PC-9 (cell line): ENCODE measurements around the gene CDC37. TPM values are rescaled to one million over a fixed set of nuclear protein-coding genes. Genes with fewer than 3 reads are reported as not detected.

Experiments used
- BruUV-seq: library from RNA; stranded (reverse); fragments of 400-500 nt; replicated peaks from 2 replicates; lab custom pipeline; 2021; lab: Mats Ljungman, UMichigan
- CTCF ChIA-PET: fragments of 300-600 bp; sonication (Branson Sonifier 250); formaldehyde crosslinking; loops from one replicate; lab custom pipeline; 2022; ENCODE audit warnings: antibody characterized with exemption; lab: Charles Lee
- POLR2A ChIA-PET: fragments of 300-600 bp; sonication (Branson Sonifier 250); formaldehyde crosslinking; loops from one replicate; lab custom pipeline; 2022; ENCODE audit warnings: antibody characterized with exemption; ENCODE audit not compliant: unreplicated experiment; lab: Charles Lee
- DNase-seq, 2 experiments: peaks; one replicate each; pipeline versions ENCODE4 v3.0.0 to v3.0.0-alpha.2; 2015 to 2022; ENCODE audit warnings: mixed read lengths in 1 of 2
- H2AFZ ChIP-seq: fragments of 200-600 bp; sonication (generic); 2 replicates; pipeline ENCODE4 v1.8.1; 2017; ENCODE audit warnings: antibody characterized with exemption
- H3F3A ChIP-seq: fragments of 200-600 bp; sonication (generic); 2 replicates; pipeline ENCODE4 v1.8.1; 2017; ENCODE audit warnings: antibody characterized with exemption, mild to moderate bottlenecking, low read depth; ENCODE audit not compliant: insufficient read depth
- H3K27ac ChIP-seq: fragments of 200-600 bp; sonication (generic); 2 replicates; pipeline ENCODE4 v1.6.1; 2016; ENCODE audit warnings: mixed run types
- H3K27me3 ChIP-seq: fragments of 200-600 bp; sonication (generic); 2 replicates; pipeline ENCODE4 v1.6.1; 2016; ENCODE audit warnings: low read depth, mixed run types; ENCODE audit not compliant: insufficient read depth
- H3K36me3 ChIP-seq: fragments of 200-600 bp; sonication (generic); 2 replicates; pipeline ENCODE4 v1.6.1; 2016; ENCODE audit warnings: low read depth, mixed run types
- H3K4me1 ChIP-seq: fragments of 200-600 bp; sonication (generic); replicated peaks from 2 replicates; pipeline ENCODE4 v1.6.1; 2016; ENCODE audit warnings: mixed run types; ENCODE audit not compliant: insufficient read depth
- H3K4me2 ChIP-seq: fragments of 200-600 bp; sonication (generic); 2 replicates; pipeline ENCODE4 v1.6.1; 2017; ENCODE audit warnings: mixed run types
- H3K4me3 ChIP-seq: fragments of 200-600 bp; sonication (generic); 2 replicates; pipeline ENCODE4 v1.6.1; 2016; ENCODE audit warnings: mixed run types
- H3K79me2 ChIP-seq: fragments of 200-600 bp; sonication (generic); 2 replicates; pipeline ENCODE4 v1.6.1; 2017; ENCODE audit warnings: low read depth, mixed run types
- H3K9me2 ChIP-seq: fragments of 200-600 bp; sonication (generic); 2 replicates; pipeline ENCODE4 v1.8.1; 2017; ENCODE audit warnings: mild to moderate bottlenecking; ENCODE audit not compliant: insufficient read depth
- H3K9me3 ChIP-seq: fragments of 200-600 bp; sonication (generic); 2 replicates; pipeline ENCODE4 v1.8.1; 2016; ENCODE audit warnings: low read depth; ENCODE audit not compliant: insufficient read depth
- H4K20me1 ChIP-seq: fragments of 200-600 bp; sonication (generic); 2 replicates; pipeline ENCODE4 v1.8.1; 2017; ENCODE audit not compliant: insufficient read depth
- EZH2 ChIP-seq: fragments of 200-600 bp; sonication (generic); IDR thresholded peaks from 2 replicates; pipeline ENCODE4 v1.8.0; 2017; ENCODE audit warnings: antibody characterized with exemption, low read depth
- intact Hi-C: fragments of 100-400 bp; cut with micrococcal nuclease; formaldehyde crosslinking; loops from one replicate; pipeline ENCODE4 v1.10.0; 2022; ENCODE audit not compliant: unreplicated experiment
- total RNA-seq: library from RNA; stranded (reverse); gene quantifications from 2 replicates; pipeline ENCODE4 v1.2.3, GENCODE V29; 2021
- TF ChIP-seq, protein P1 (sequence below): fragments of 200-600 bp; sonication (generic); conservative IDR thresholded peaks from 2 replicates; pipeline ENCODE4 v1.6.1; 2017; ENCODE audit warnings: mixed run types, antibody characterized with exemption, mild to moderate bottlenecking, moderate library complexity

CDC37 gene
- total RNA-seq, 1 experiment from 2014 or later, result 191 TPM

DNA sequence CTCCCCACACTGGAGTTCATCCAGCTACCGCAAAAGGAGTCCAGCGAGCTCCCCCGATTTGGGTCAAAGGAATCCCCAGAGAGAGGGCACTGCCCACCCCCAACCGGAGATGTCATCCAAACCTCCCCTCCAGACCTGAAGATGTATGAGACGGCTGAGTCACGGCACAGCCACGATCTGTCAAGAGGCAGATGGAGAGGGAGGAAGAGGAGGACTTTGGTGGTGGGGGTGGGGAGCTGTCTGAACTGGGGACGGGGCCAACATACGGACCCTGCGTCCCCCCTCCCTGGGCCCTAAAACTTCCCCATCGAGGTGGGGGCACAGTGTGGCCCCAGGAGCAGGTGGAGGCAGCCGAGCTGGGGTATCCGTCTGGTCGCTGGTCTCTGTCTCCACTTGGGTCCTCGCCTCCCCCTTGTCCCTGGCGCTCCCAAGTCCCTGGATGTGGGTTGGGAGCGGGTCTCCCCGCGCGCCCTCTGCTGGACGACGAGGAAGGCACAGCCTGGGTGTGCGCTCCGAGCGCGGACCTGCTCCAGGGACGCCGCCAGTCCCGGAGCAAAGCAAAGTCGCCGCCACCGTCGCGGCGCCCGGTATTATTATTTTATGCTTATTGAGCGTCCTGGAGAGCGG is 20.8 kb upstream of the CDC37 start:
- peak overlapping the region; percentile 93 for H3K4me2 ChIP-seq
- intact Hi-C loops, result loop anchor here (5.0 kb wide), 1 partner anchor 143 kb away; the partner anchor contains the start of genes CDKN2D and KRI1
- H2AFZ ChIP-seq, result peak overlapping the region; percentile 80
- H3K4me3 ChIP-seq, result peak overlapping the region; percentile 56
- no peaks in the 10 kb centered on the region for H4K20me1 ChIP-seq
- H3K79me2 ChIP-seq, result no peaks in the 10 kb centered on the region
- ChIA-PET CTCF (no interaction called here), POLR2A (no interaction called here)
- H3K36me3 ChIP-seq, result no peaks in the 10 kb centered on the region
- no TSS peak for BruUV-seq
- H3F3A ChIP-seq, result peaks cover 34% of the 10 kb centered on the region
- H3K4me1 ChIP-seq, result peaks cover 25% of the 10 kb centered on the region; the same call in 1 of the 2 replicates
- H3K9me3 ChIP-seq, result no peaks in the 10 kb centered on the region
- no peaks in the 10 kb centered on the region for H3K9me2 ChIP-seq
- no peak overlapping the region for H3K27ac ChIP-seq
- peak; percentile 70 to 87 for DNase-seq
- TF ChIP-seq EZH2, result no peak
- TF ChIP-seq, protein P1, sequence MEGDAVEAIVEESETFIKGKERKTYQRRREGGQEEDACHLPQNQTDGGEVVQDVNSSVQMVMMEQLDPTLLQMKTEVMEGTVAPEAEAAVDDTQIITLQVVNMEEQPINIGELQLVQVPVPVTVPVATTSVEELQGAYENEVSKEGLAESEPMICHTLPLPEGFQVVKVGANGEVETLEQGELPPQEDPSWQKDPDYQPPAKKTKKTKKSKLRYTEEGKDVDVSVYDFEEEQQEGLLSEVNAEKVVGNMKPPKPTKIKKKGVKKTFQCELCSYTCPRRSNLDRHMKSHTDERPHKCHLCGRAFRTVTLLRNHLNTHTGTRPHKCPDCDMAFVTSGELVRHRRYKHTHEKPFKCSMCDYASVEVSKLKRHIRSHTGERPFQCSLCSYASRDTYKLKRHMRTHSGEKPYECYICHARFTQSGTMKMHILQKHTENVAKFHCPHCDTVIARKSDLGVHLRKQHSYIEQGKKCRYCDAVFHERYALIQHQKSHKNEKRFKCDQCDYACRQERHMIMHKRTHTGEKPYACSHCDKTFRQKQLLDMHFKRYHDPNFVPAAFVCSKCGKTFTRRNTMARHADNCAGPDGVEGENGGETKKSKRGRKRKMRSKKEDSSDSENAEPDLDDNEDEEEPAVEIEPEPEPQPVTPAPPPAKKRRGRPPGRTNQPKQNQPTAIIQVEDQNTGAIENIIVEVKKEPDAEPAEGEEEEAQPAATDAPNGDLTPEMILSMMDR, result peak; percentile 96
- H3K27me3 ChIP-seq, result peaks cover 55% of the 10 kb centered on the region

DNA sequence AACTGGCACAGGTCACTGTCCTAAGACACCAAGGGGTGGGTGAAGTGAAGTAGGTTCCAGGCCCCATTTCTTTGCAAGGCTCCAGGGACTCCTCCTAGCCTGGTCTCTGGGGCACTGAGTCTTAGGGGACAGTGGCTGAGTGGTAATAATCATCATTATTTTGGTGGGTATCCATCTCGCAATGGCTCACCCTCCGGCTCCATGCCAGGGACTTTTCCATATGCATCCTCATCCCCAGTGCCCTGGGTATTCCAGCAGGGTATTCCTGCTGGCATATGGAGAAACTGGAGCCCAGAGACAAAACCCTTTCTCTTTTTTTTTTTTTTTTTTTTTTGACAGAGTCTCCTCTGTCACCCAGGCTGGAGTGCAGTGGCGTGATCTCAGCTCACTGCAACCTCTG is 19.5 kb upstream of the CDC37 start:
- intact Hi-C loops, result loop anchor here (5.0 kb wide), 1 partner anchor 144 kb away; the partner anchor contains the start of genes CDKN2D and KRI1
- CTCF ChIA-PET, result interaction anchor here (0.6 kb wide), 1 partner anchor 11 kb away, joined by 6 read pairs; no protein-coding TSS in a partner anchor
- no TSS peak for BruUV-seq

DNA sequence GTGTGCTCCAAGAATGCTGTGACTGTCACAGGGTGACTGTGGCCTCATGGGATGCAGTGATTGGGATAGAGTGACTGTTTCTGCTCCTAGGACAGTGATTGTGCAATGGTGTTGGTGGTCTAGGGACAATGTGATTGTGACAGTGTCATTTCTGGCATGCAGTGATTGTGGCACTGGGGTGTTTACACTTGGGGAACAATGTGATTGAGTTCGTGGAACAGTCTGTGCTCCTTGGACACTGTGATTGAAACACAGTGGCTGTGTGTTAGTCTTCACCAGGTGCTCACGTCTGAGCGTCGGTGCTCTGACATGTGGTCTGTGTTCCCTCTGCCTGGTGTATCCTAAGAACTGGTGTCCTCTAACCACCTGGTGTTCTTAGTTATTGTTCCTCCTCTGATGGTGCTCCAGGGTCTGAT is 18.7 kb upstream of the CDC37 start:
- H3K4me1 ChIP-seq, result peaks cover 25% of the 10 kb centered on the region; the same call in 1 of the 2 replicates
- no peaks in the 10 kb centered on the region for H4K20me1 ChIP-seq
- H3K79me2 ChIP-seq, result no peaks in the 10 kb centered on the region
- H3K4me3 ChIP-seq, result no peak overlapping the region
- no peak overlapping the region for H3K4me2 ChIP-seq
- no peak for DNase-seq
- no peak overlapping the region for H3K27ac ChIP-seq
- ChIA-PET CTCF (no interaction called here), POLR2A (no interaction called here)
- H3F3A ChIP-seq, result peaks cover 49% of the 10 kb centered on the region
- BruUV-seq, result no TSS peak
- H2AFZ ChIP-seq, result no peak overlapping the region
- no peaks in the 10 kb centered on the region for H3K36me3 ChIP-seq
- H3K9me2 ChIP-seq, result no peaks in the 10 kb centered on the region
- H3K27me3 ChIP-seq, result peaks cover 63% of the 10 kb centered on the region
- H3K9me3 ChIP-seq, result no peaks in the 10 kb centered on the region
- no peak for TF ChIP-seq EZH2
- TF ChIP-seq, protein P1, result no peak
- intact Hi-C loops, result loop anchor here (5.0 kb wide), 1 partner anchor 145 kb away; the partner anchor contains the start of genes CDKN2D and KRI1

More for the DNA sequence above, 19.5 kb upstream of the CDC37 start:
- DNase-seq, result no peak
- H3K9me3 ChIP-seq, result no peaks in the 10 kb centered on the region
- POLR2A ChIA-PET, result no interaction called here
- TF ChIP-seq EZH2, result no peak
- TF ChIP-seq, protein P1, result no peak
- H3K36me3 ChIP-seq, result no peaks in the 10 kb centered on the region
- H3K9me2 ChIP-seq, result no peaks in the 10 kb centered on the region
- H2AFZ ChIP-seq, result no peak overlapping the region
- H3K4me1 ChIP-seq, result peaks cover 25% of the 10 kb centered on the region; the same call in 1 of the 2 replicates
- H4K20me1 ChIP-seq, result no peaks in the 10 kb centered on the region
- peaks cover 55% of the 10 kb centered on the region for H3K27me3 ChIP-seq
- peaks cover 42% of the 10 kb centered on the region for H3F3A ChIP-seq
- H3K4me2 ChIP-seq, result no peak overlapping the region
- H3K79me2 ChIP-seq, result no peaks in the 10 kb centered on the region
- H3K4me3 ChIP-seq, result no peak overlapping the region
- no peak overlapping the region for H3K27ac ChIP-seq
